Activated T-cell treated with anti-CD3 and anti-CD28 coated beads, Interleukin-2, amount 50 U/mL, for 4 hours (primary cell): ENCODE data around the gene RNF44. TPM values are rescaled to one million over a fixed set of nuclear protein-coding genes. Genes with fewer than 3 reads are reported as not detected.
"Not testable (repeated sequence)": the region's sequence is repeated elsewhere in the genome, so short reads cannot be mapped to it uniquely, and the experiment has no call there.

Experiments
- ATAC-seq, 2 donors: fragments of 200-7000 bp; cut with Tn5 transposase; one replicate each; pipeline ENCODE4 v1.10.0; 2021
- DNase-seq: peaks from one replicate; pipeline ENCODE4 v3.0.0-alpha.2; 2020
- H3K27me3 Mint-ChIP-seq: one replicate; pipeline ENCODE4 v1.8.0; 2021; ENCODE audit warnings: low read depth, mixed read lengths
- H3K36me3 Mint-ChIP-seq: one replicate; pipeline ENCODE4 v1.8.0; 2022; ENCODE audit warnings: mixed read lengths; ENCODE audit not compliant: insufficient read depth
- H3K4me1 Mint-ChIP-seq: one replicate; pipeline ENCODE4 v1.8.0; 2021; ENCODE audit warnings: low read depth, mixed read lengths
- H3K4me3 Mint-ChIP-seq: one replicate; pipeline ENCODE4 v1.8.0; 2021; ENCODE audit warnings: mild to moderate bottlenecking, moderate library complexity, mixed read lengths
- H3K9me3 Mint-ChIP-seq: one replicate; pipeline ENCODE4 v1.8.0; 2021; ENCODE audit warnings: mixed read lengths
- total RNA-seq, 3 donors: library from RNA; stranded (reverse); gene quantifications; one replicate each; pipeline ENCODE4 v1.2.1, GENCODE V29; 2021

The RNF44 gene
- total RNA-seq, 3 donors from 2014 or later: 55.0 to 58.5 (median 58.4) TPM

DNA sequence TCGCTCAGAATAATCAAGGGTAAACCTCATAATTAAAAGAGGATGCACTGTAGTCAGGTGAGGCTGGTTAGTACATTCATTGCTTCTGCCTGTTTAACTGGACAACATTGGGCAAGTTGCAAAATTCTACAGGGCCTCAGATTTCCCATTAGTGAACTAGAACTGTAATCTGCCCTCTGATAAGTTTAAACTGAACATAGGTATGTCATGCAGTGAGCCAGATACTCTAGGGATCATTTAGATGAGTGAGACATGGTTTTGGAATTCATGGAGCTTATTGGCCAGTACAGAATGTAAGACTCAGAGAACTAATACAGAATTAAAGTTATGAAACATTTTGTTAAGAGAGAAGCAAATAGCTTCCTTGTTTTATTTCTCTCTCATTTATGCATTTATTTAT is 35.9 kb downstream of the RNF44 start:
- ATAC-seq (no peak), DNase-seq (no peak)
- peaks cover 37% of the 10 kb centered on the region for H3K36me3 Mint-ChIP-seq
- H3K27me3 Mint-ChIP-seq: no peaks in the 10 kb centered on the region
- H3K4me1 Mint-ChIP-seq: no peaks in the 10 kb centered on the region
- no peak overlapping the region for H3K4me3 Mint-ChIP-seq
- H3K9me3 Mint-ChIP-seq: no peaks in the 10 kb centered on the region

DNA sequence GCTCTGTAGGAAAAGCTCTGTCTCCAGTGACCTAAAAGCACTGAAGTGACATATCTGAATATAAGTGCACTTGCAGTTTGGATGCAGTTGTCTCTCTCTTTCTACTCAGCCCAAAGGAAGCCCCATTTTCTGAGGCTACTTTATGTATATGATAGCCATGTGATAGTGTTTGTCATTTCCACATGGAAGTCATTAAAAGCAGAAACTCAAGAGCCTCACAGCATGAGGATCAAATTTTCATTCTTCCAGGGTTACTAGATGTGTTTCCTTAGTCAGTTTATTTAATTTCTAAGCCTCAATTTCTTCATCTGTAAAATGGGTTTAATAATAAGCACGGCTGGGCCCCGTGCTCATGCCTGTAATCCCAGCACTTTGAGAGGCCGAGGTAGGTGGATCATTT is 36.7 kb downstream of the RNF44 start:
- ATAC-seq: no peak
- Mint-ChIP-seq H3K27me3 (no peaks in the 10 kb centered on the region), H3K36me3 (peaks cover 34% of the 10 kb centered on the region), H3K4me1 (no peaks in the 10 kb centered on the region), H3K4me3 (no peak overlapping the region), H3K9me3 (no peaks in the 10 kb centered on the region)
- no peak for DNase-seq

DNA sequence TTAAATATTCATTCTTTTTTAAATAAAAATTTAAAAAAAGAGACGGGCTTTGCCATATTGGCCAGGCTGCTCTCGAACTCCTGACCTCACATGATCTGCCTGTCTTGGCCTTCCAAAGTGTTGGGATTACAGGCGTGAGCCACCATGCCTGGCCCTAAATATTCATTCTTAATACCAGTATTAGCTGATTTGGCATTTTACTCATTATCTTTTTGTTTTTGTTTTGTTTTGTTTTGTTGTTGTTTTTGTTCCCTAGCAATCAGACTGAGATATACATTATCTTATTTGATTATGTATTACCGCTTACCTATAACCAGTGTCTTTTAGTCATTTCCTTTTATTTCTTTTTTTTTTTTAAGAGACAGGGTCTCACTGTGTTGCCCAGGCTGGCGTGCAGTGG is 37.9 kb downstream of the RNF44 start:
- DNase-seq (no peak), ATAC-seq (no peak)
- no peaks in the 10 kb centered on the region for H3K4me1 Mint-ChIP-seq
- H3K36me3 Mint-ChIP-seq: peaks cover 25% of the 10 kb centered on the region
- H3K4me3 Mint-ChIP-seq: no peak overlapping the region
- no peaks in the 10 kb centered on the region for H3K9me3 Mint-ChIP-seq
- H3K27me3 Mint-ChIP-seq: no peaks in the 10 kb centered on the region

DNA sequence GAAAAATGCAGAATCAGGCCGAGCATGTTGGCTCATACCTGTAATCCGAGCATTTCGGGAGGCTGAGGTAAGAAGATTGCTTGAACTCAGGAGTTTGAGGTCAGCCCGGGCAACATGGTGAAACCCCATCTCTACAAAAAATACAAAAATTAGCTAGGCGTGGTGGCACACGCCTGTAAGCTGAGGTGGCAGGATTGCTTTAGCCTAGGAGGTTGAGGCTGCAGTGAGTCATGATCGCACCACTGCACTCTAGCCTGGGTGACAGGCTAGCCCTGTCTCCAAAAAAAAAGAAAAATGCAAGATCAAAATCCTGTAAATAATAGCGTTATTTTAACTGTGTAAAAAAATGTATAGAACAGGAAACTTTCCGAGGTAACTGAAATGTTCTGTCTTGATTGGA is 39.4 kb downstream of the RNF44 start:
- H3K4me3 Mint-ChIP-seq: no peak overlapping the region
- no peaks in the 10 kb centered on the region for H3K27me3 Mint-ChIP-seq
- ATAC-seq (no peak), DNase-seq (no peak)
- H3K9me3 Mint-ChIP-seq: no peaks in the 10 kb centered on the region
- no peaks in the 10 kb centered on the region for H3K4me1 Mint-ChIP-seq
- H3K36me3 Mint-ChIP-seq: peaks cover 35% of the 10 kb centered on the region

DNA sequence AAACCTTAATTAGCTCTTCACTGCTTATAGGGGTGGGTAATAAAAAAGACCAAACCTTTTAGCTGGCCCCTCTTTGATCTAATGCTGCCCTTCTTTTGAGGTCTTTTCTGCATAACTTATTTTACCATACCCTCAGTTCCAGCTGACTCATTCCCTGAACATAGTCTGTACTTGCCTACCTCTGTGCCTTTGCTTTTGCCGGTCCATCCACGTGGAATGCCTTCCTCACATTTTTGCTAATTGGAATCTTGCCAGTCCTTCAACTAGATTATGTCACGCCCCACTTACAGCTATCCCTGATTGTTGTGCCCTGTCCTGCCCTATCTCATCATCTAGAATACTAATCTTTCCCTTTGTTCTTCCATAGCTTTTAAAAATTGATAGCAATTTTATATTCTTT is 44.8 kb downstream of the RNF44 start:
- H3K4me1 Mint-ChIP-seq: peaks cover 19% of the 10 kb centered on the region
- H3K36me3 Mint-ChIP-seq: peaks cover 47% of the 10 kb centered on the region
- H3K9me3 Mint-ChIP-seq: no peaks in the 10 kb centered on the region
- no peaks in the 10 kb centered on the region for H3K27me3 Mint-ChIP-seq
- ATAC-seq (no peak), DNase-seq (no peak)
- H3K4me3 Mint-ChIP-seq: no peak overlapping the region

DNA sequence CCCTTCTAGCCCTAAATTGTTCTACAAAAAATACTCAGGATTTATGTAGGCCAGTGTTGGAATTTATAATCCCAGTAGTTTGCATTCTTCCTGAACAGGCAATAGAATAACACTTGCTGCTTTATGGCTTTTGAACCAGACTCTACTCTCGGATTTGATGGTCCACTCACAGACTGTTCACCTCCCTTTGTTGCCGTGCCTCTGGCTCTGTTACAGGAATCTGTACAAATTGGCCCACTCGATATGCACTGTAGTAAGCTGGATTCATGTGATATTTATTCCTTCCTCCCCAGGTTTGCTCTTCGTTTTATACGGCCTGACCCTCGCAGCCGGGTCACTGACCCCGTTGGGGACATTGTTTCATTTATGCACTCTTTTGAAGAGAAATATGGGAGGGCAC is 45.3 kb downstream of the RNF44 start:
- Mint-ChIP-seq H3K4me1 (peaks cover 20% of the 10 kb centered on the region), H3K9me3 (no peaks in the 10 kb centered on the region), H3K36me3 (peaks cover 46% of the 10 kb centered on the region), H3K4me3 (no peak overlapping the region), H3K27me3 (no peaks in the 10 kb centered on the region)
- ATAC-seq: no peak
- DNase-seq: no peak

DNA sequence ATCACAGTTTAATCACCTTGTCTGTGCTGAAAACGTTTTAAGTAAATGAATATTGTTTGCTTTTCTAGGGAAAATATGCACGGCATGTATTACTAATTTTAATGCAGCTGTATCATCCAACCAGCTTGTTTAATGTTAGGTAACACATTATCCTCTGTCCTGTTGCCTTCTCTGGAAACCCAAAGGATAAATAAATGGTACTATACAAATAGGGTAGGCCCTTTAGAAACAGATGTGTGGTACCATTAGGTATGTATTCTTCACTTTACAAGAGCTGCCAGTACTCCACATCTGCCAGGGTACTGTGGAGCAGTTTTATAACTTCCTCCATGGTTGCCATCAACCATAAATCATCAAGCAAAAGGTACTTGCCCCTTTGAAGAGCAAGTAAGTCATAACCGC is 46.1 kb downstream of the RNF44 start:
- Mint-ChIP-seq H3K36me3 (peaks cover 52% of the 10 kb centered on the region), H3K4me3 (no peak overlapping the region), H3K4me1 (peaks cover 25% of the 10 kb centered on the region), H3K9me3 (no peaks in the 10 kb centered on the region), H3K27me3 (no peaks in the 10 kb centered on the region)
- no peak for DNase-seq
- no peak for ATAC-seq

DNA sequence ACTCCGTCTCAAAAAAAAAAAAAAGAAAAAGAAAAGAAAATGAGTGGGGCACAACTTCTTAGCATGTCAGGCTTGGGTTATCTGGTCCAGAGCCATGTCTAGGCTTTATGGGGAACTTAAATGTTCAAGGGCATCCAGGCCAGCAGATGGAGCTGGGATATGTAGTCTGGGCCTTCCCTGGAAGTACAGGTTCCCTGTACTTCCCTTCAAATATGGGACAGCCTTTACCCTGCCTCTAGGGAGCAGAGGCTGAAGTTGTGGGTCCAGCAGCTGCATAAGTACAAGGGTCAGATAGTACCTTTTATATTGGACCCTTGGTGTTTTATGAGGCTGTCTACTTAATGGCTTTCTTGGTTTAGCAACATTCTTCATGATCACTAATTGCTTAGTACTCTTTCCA is 46.9 kb downstream of the RNF44 start:
- H3K36me3 Mint-ChIP-seq: peaks cover 51% of the 10 kb centered on the region

DNA sequence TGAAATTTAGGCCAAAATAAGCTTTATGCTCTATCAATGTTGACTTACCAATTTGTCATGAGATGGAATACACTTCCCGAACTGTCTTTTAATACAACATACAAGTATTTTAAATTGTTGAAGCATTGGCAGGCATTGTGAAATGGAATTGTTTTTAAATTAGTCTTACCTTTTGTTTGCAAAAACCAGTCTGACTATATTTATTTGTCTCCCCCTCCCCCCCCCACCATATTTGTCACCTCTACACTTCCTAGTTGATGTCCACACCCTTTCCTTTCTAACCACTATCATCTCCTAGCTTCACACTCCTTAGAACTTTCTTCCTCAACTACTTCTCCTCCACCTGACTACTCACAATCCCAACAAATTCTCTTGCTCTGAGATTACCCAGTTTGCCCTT is 48.1 kb downstream of the RNF44 start:
- DNase-seq: no peak
- H3K9me3 Mint-ChIP-seq: no peaks in the 10 kb centered on the region
- H3K27me3 Mint-ChIP-seq: no peaks in the 10 kb centered on the region
- no peak for ATAC-seq
- H3K36me3 Mint-ChIP-seq: peaks cover 49% of the 10 kb centered on the region
- H3K4me1 Mint-ChIP-seq: peaks cover 30% of the 10 kb centered on the region
- H3K4me3 Mint-ChIP-seq: peak overlapping the region; percentile 2

More for the DNA sequence above, 46.9 kb downstream of the RNF44 start:
- ATAC-seq (no peak), DNase-seq (no peak)
- Mint-ChIP-seq H3K4me3 (no peak overlapping the region), H3K27me3 (no peaks in the 10 kb centered on the region), H3K9me3 (no peaks in the 10 kb centered on the region), H3K4me1 (peaks cover 25% of the 10 kb centered on the region)

DNA sequence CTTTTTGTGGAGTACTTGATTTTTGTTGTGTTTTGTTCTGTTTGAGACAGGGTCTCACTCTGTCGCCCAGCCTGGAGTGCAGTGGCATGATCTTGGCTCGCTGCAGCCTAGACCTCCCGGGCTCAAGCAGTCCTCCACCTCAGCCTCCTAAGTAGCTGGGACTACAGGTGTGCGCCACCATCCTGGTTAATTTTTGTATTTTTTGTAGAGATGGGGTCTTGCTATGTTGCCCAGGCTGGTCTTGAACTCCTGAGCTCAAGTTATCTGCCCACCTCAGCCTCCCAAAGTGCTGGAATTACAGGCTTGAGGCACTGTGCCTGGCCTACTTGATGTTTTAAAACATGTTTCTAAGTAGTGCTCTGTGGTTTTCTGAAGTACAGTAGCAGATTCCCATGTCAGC is 50.0 kb downstream of the RNF44 start:
- not testable (repeated sequence) for H3K9me3 Mint-ChIP-seq, H3K4me3 Mint-ChIP-seq, DNase-seq, H3K27me3 Mint-ChIP-seq, ATAC-seq
- H3K4me1 Mint-ChIP-seq: peaks cover 33% of the 10 kb centered on the region
- H3K36me3 Mint-ChIP-seq: peaks cover 37% of the 10 kb centered on the region

DNA sequence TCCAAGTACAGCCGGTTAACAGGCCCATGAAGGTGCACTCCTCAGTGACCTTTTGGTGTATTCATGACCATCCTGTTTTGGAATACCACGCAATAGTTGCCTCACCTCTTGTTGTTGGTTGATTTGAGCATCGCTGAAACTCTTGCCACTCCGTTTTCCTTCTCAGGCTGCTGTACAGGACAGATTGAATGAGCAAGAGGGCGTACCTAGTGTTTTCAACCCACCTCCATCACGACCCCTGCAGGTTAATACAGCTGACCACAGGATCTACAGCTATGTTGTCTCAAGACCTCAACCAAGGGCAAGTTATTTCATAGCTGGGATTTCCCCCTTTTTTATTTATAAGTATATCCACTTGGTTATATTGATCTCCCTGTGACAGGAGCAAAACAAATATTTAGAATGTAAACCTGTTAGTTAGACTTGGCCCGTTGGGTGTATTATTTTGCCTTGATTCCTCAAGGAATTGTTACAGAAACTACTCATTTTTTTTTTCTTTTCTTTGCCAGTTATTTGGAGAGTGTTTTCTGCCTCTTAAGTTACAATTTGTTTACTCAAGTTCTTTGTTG is 50.9 kb downstream of the RNF44 start:
- Mint-ChIP-seq H3K4me1 (peaks cover 33% of the 10 kb centered on the region), H3K9me3 (no peaks in the 10 kb centered on the region), H3K36me3 (peaks cover 30% of the 10 kb centered on the region), H3K27me3 (no peaks in the 10 kb centered on the region), H3K4me3 (no peak overlapping the region)
- DNase-seq (no peak), ATAC-seq (no peak)

DNA sequence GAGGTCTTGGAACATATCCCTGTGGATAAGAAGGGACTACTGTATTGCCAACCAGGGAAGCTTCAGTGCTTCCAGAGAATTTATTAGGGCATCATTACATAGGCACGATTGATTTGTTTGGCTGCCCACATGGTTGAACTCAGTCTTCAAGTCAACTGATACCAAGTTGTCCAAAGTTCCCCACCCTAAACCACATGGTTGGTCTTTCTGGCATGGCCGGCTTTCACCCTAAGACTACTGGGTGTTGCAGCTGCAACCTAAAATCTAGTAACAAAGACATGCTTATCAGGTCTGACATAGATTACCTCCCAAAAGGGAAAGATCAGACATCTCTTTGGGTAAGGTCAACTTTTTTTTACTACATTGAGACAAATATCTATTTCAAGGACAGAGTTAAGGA is 52.0 kb downstream of the RNF44 start:
- ATAC-seq (no peak), DNase-seq (no peak)
- Mint-ChIP-seq H3K27me3 (no peaks in the 10 kb centered on the region), H3K9me3 (no peaks in the 10 kb centered on the region), H3K4me3 (no peak overlapping the region), H3K36me3 (peaks cover 24% of the 10 kb centered on the region), H3K4me1 (peaks cover 33% of the 10 kb centered on the region)

DNA sequence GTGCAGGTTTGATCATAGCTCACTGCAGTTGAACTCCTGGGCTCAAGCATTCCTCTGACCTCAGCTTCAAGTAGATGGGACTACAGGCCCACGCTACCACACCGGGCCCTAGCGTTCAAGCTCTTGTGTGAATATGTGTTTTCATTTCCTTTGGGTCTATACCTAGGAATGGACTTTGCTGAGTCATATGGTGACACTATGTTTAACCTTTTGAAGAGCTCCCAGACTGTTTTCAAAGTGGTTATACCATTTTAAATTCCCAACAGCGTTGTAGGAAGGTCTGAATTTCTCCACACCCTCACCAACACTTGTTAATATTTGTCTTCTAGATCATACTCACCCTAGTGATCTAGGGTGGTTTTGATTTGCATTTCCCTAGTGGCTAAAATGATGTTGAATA is 55.5 kb downstream of the RNF44 start:
- Mint-ChIP-seq H3K4me3 (no peak overlapping the region), H3K27me3 (no peaks in the 10 kb centered on the region), H3K36me3 (peaks cover 12% of the 10 kb centered on the region), H3K9me3 (no peaks in the 10 kb centered on the region), H3K4me1 (peaks cover 16% of the 10 kb centered on the region)
- no peak for DNase-seq
- ATAC-seq: no peak
